Upper lobe of left lung (tissue), 6 donors: ENCODE data around the gene C17orf58. TPM values are rescaled to one million over a fixed set of nuclear protein-coding genes. Genes with fewer than 3 reads are reported as not detected.

Experiments used
- ATAC-seq, 2 donors: fragments of 200-7000 bp; cut with Tn5 transposase; one replicate each; pipeline ENCODE4 v1.9.1; 2022; ENCODE audit warnings: mild to moderate bottlenecking in 2 of 2, moderate library complexity in 2 of 2; ENCODE audit not compliant: low FRiP score in 2 of 2
- DNase-seq, 2 donors: peaks; one replicate each; pipeline ENCODE4 v3.0.0-alpha.2; 2019 to 2020
- H3K27ac ChIP-seq, 4 donors: fragments of 200-600 bp; sonication (generic); one replicate each; pipeline ENCODE4 v1.5.1; 2016 to 2019
- H3K27me3 ChIP-seq, 4 donors: fragments of 200-600 bp; sonication (generic); one replicate each; pipeline ENCODE4 v1.5.1; 2017 to 2019
- H3K36me3 ChIP-seq, 4 donors: fragments of 200-600 bp; sonication (generic); one replicate each; pipeline ENCODE4 v1.5.1; 2016 to 2019
- H3K4me1 ChIP-seq, 4 donors: fragments of 200-600 bp; sonication (generic); one replicate each; pipeline ENCODE4 v1.5.1; 2018 to 2019
- H3K4me3 ChIP-seq, 4 donors: fragments of 200-600 bp; sonication (generic); one replicate each; pipeline ENCODE4 v1.5.1; 2017 to 2019; ENCODE audit warnings: mild to moderate bottlenecking in 2 of 4, moderate library complexity in 1 of 4
- H3K9me3 ChIP-seq, 4 donors: fragments of 200-600 bp; sonication (generic); one replicate each; pipeline ENCODE4 v1.5.1; 2018 to 2019
- CTCF ChIP-seq, 6 experiments: fragments of 450-650 bp in 4 of 6; fragments of 200-600 bp in 2 of 6; sonication (generic) in 2 of 6; IDR thresholded peaks; one replicate each; pipeline ENCODE4 v1.5.1; 2016 to 2019; ENCODE audit warnings: antibody characterized with exemption in 6 of 6
- EP300 ChIP-seq, 4 donors: sonication (generic); formaldehyde crosslinking; IDR thresholded peaks; one replicate each; pipeline ENCODE4 v1.5.1; 2017; ENCODE audit warnings: antibody characterized with exemption in 4 of 4, control low read depth in 2 of 4
- POLR2A ChIP-seq, 4 donors: fragments of 450-650 bp; IDR thresholded peaks; one replicate each; pipeline ENCODE4 v1.5.1; 2016 to 2017; ENCODE audit warnings: antibody characterized with exemption in 4 of 4, mild to moderate bottlenecking in 2 of 4
- POLR2AphosphoS5 ChIP-seq, 2 donors: sonication (generic); formaldehyde crosslinking; IDR thresholded peaks; one replicate each; pipeline ENCODE4 v1.5.1; 2017; ENCODE audit warnings: antibody characterized with exemption in 2 of 2
- WGBS, 2 donors: methylation state at CpG; one replicate each; pipeline ENCODE4 v1.1.5; 2017 to 2018; 5-methylcytosine and 5-hydroxymethylcytosine counted together
- total RNA-seq, 6 donors: library from RNA; depleted of rRNA in 4 of 6; stranded (reverse); fragments of >200 nt in 4 of 6; gene quantifications; one replicate each; pipeline versions ENCODE4 v1.1.0 to v1.2.1, GENCODE V29; 2016 to 2021
- donor health status: DM: no; HTN: no; CAD: no; lungs with moderate emphysema.
- donor health status: DM: no; HTN: yes; CAD: no; lungs with severe emphysema.

The C17orf58 gene
- total RNA-seq, 6 donors from 2014 or later = 4.2 to 21.0 (median 8.2) TPM

GRCh38 chr17:67999291-67999911 lies 3.1 kb upstream of the C17orf58 start:
- Histone ChIP-seq H3K27ac (no peak overlapping the region), H3K36me3 (no peaks in the 10 kb centered on the region), H3K9me3 (no peaks in the 10 kb centered on the region), H3K27me3 (no peaks in the 10 kb centered on the region), H3K4me1 (peaks cover 11 to 22% (median 13%) of the 10 kb centered on the region in 4 donors), H3K4me3 (no peak overlapping the region)
- ATAC-seq (no peak), DNase-seq (no peak)
- TF ChIP-seq POLR2AphosphoS5 (IDR thresholded peaks at IDR 0.05) (no peak), POLR2A (IDR thresholded peaks at IDR 0.05) (no peak), EP300 (IDR thresholded peaks at IDR 0.05) (no peak), CTCF (IDR thresholded peaks at IDR 0.05) (no peak)
- 100% methylated on average over 3 of the region's 3 CpGs for WGBS, 2 donors

GRCh38 chr17:67998466-67998865 lies 2.2 kb upstream of the C17orf58 start:
- WGBS, 2 donors = 84 to 88% methylated on average over 2 of the region's 2 CpGs
- H3K36me3 ChIP-seq = no peaks in the 10 kb centered on the region
- ATAC-seq (no peak), DNase-seq (no peak)
- H3K9me3 ChIP-seq = no peaks in the 10 kb centered on the region
- H3K27me3 ChIP-seq = no peaks in the 10 kb centered on the region
- no peak overlapping the region for H3K4me3 ChIP-seq
- no peak for TF ChIP-seq CTCF (IDR thresholded peaks at IDR 0.05)
- no peak overlapping the region for H3K27ac ChIP-seq
- peaks cover 15 to 22% (median 15%) of the 10 kb centered on the region in 4 donors for H3K4me1 ChIP-seq

GRCh38 chr17:67995570-67996263 lies 552 bp downstream of the C17orf58 start:
- Histone ChIP-seq H3K27me3 (no peaks in the 10 kb centered on the region), H3K4me1 (peaks cover 15 to 31% (median 18%) of the 10 kb centered on the region in 4 donors), H3K4me3 (peak overlapping the region; percentile 40 to 75 (median 58)), H3K9me3 (no peaks in the 10 kb centered on the region), H3K27ac (peak overlapping the region in 2 of 4 donors; percentile 30 to 45), H3K36me3 (no peaks in the 10 kb centered on the region)
- peak; percentile 25 to 89 for DNase-seq
- peak; percentile 3 to 6 for ATAC-seq
- TF ChIP-seq POLR2AphosphoS5 (IDR thresholded peaks at IDR 0.05) (no peak), POLR2A (IDR thresholded peaks at IDR 0.05) (no peak), CTCF (IDR thresholded peaks at IDR 0.05) (no peak)
- 1% methylated on average over 33 to 35 of the region's 43 CpGs for WGBS, 2 donors

GRCh38 chr17:67994817-67995569 lies 1.3 kb downstream of the C17orf58 start:
- no peaks in the 10 kb centered on the region for H3K9me3 ChIP-seq
- peak in 1 of 2 donors; percentile 37 for DNase-seq
- 24 to 32% methylated on average over 9 of the region's 9 CpGs for WGBS, 2 donors
- no peaks in the 10 kb centered on the region for H3K36me3 ChIP-seq
- H3K4me3 ChIP-seq = peak overlapping the region in 3 of 4 donors; percentile 46 to 75 (median 71)
- no peaks in the 10 kb centered on the region for H3K27me3 ChIP-seq
- no peak for TF ChIP-seq POLR2A (IDR thresholded peaks at IDR 0.05)
- no peak for TF ChIP-seq CTCF (IDR thresholded peaks at IDR 0.05)
- TF ChIP-seq POLR2AphosphoS5 (IDR thresholded peaks at IDR 0.05) = no peak
- TF ChIP-seq EP300 (IDR thresholded peaks at IDR 0.05) = no peak
- ATAC-seq = peak in 1 of 2 donors; percentile 37
- H3K27ac ChIP-seq = peak overlapping the region in 2 of 4 donors; percentile 30 to 45
- peaks cover 15 to 31% (median 18%) of the 10 kb centered on the region in 4 donors for H3K4me1 ChIP-seq
